DND-41 (cell line): ENCODE data around the gene KCNMA1.

Source experiments
- CTCF ChIP-seq: IDR thresholded peaks from 2 replicates; pipeline ENCODE4 v1.5.1; 2012; ENCODE audit warnings: borderline replicate concordance, low read length, moderate library complexity, mild to moderate bottlenecking; ENCODE audit not compliant: poor library complexity, severe bottlenecking; ENCODE audit errors: extremely low read depth
- EZH2 ChIP-seq: IDR thresholded peaks from 3 replicates; pipeline ENCODE4 v1.6.1; 2012; ENCODE audit warnings: borderline replicate concordance, low read depth, mild to moderate bottlenecking, moderate library complexity, low read length, inconsistent platforms; ENCODE audit not compliant: severe bottlenecking

- no peak for TF ChIP-seq CTCF
- no peak for TF ChIP-seq EZH2
Observed at GRCh38 chr10:77149706-77150105, 487.9 kb downstream of the KCNMA1 start.
